ENCODE measurements around the gene FAM171A1. TPM values are rescaled to one million over a fixed set of nuclear protein-coding genes. Genes with fewer than 3 reads are reported as not detected.

Gene FAM171A1
- polyA plus RNA-seq, 1 donor (not counting 4 experiments of a cell fraction or from before 2014, with no cell fraction given): 8.8 TPM

DNA sequence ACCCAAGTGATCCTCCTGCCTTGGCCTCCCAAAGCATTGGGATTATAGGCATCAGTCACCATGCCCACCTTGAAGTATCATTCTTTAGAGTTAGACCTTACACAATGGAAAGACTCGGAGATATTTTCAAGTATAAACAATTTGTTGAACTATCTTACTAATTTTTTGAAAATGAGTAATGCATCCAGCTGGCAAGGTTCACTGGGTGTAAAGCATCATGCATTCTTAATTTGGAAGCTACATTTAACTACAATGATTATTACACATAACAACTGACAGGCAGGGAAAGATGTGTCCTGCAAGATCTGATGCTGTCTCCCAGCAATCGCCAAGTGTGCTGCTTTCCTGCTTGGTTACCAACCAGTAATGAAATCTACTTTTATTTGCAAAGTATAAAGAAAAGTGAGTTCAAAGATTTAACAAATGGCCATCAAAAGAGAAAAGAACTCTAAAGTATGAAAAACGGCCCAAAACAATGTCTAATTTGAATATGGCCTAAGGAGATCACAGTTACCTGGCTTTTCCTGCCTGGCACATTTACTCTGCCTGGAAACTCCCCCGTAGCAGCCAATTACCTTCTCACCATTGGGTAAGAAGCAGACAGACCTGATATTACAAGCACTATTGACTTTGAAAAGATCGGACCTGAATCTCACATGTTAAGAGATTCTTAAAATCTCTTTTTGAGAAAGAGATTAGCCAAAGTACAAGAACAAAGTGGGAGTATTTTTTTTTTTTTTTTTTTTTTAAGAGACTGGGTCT lies 143.3 kb downstream of the FAM171A1 start:
- H3K36me3 ChIP-seq (ENCODE audit: control insufficient read depth in 2 of 2, extremely low read depth in 1 of 2, insufficient read depth in 2 of 2, low read length in 2 of 2): peaks cover 0 to 2% of the 10 kb centered on the region in 2 experiments
- no peaks in the 10 kb centered on the region for H3K79me2 ChIP-seq (ENCODE audit: control insufficient read depth, insufficient read depth, low read length)
- H3K9me3 ChIP-seq (ENCODE audit: control insufficient read depth, low read depth, low read length): no peaks in the 10 kb centered on the region
- dilution Hi-C loops (cut with MboI; ENCODE audit: extremely low pct_ligation_motif_present, low sequenced_read_pairs): no loop called here
- no peaks in the 10 kb centered on the region for H3K27me3 ChIP-seq (ENCODE audit: control insufficient read depth, extremely low read depth, insufficient read depth, low read length)
- H3K4me3 ChIP-seq (ENCODE audit: control insufficient read depth in 2 of 3, extremely low read depth in 1 of 3, insufficient read depth in 2 of 3, low read depth in 1 of 3, low read length in 3 of 3): no peak overlapping the region
- no peaks in the 10 kb centered on the region for H3K4me1 ChIP-seq (ENCODE audit: control insufficient read depth, extremely low read depth, insufficient read depth, low read length)
- no peaks in the 10 kb centered on the region for H4K20me1 ChIP-seq (ENCODE audit: control insufficient read depth, extremely low read depth, insufficient read depth, low read length)
- TF ChIP-seq, protein P1, sequence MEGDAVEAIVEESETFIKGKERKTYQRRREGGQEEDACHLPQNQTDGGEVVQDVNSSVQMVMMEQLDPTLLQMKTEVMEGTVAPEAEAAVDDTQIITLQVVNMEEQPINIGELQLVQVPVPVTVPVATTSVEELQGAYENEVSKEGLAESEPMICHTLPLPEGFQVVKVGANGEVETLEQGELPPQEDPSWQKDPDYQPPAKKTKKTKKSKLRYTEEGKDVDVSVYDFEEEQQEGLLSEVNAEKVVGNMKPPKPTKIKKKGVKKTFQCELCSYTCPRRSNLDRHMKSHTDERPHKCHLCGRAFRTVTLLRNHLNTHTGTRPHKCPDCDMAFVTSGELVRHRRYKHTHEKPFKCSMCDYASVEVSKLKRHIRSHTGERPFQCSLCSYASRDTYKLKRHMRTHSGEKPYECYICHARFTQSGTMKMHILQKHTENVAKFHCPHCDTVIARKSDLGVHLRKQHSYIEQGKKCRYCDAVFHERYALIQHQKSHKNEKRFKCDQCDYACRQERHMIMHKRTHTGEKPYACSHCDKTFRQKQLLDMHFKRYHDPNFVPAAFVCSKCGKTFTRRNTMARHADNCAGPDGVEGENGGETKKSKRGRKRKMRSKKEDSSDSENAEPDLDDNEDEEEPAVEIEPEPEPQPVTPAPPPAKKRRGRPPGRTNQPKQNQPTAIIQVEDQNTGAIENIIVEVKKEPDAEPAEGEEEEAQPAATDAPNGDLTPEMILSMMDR (optimal IDR thresholded peaks at IDR 0.05 in 1 of 3, IDR thresholded peaks at IDR 0.05 in 1 of 3, conservative IDR thresholded peaks at IDR 0.05 in 1 of 3; ENCODE audit: extremely low read depth in 1 of 3, insufficient read depth in 2 of 3, low read length in 3 of 3): no peak
- no peak for TF ChIP-seq EZH2 (IDR thresholded peaks at IDR 0.05; ENCODE audit: low read length)
- H3K27ac ChIP-seq (ENCODE audit: control insufficient read depth, insufficient read depth, low read length): no peak overlapping the region
- DNase-seq (ENCODE audit: low read depth, low spot score) (no peak), FAIRE-seq (no peak)
- no peak overlapping the region for H3K9ac ChIP-seq (ENCODE audit: control insufficient read depth, extremely low read depth, insufficient read depth, low read length)
- no peaks in the 10 kb centered on the region for H3K9me1 ChIP-seq (ENCODE audit: control insufficient read depth, extremely low read depth, insufficient read depth, low read length)
- no peak overlapping the region for H2AFZ ChIP-seq (ENCODE audit: control insufficient read depth, low read length)
- H3K4me2 ChIP-seq (ENCODE audit: control insufficient read depth, extremely low read depth, insufficient read depth, low read depth, low read length): no peak overlapping the region

- FAIRE-seq (no peak), DNase-seq (ENCODE audit: low read depth, low spot score) (no peak)
- Histone ChIP-seq H4K20me1 (ENCODE audit: control insufficient read depth, extremely low read depth, insufficient read depth, low read length) (no peaks in the 10 kb centered on the region), H2AFZ (ENCODE audit: control insufficient read depth, low read length) (no peak overlapping the region), H3K27ac (ENCODE audit: control insufficient read depth, insufficient read depth, low read length) (no peak overlapping the region), H3K4me1 (ENCODE audit: control insufficient read depth, extremely low read depth, insufficient read depth, low read length) (no peaks in the 10 kb centered on the region), H3K27me3 (ENCODE audit: control insufficient read depth, extremely low read depth, insufficient read depth, low read length) (no peaks in the 10 kb centered on the region), H3K4me3 (ENCODE audit: control insufficient read depth in 2 of 3, extremely low read depth in 1 of 3, insufficient read depth in 2 of 3, low read depth in 1 of 3, low read length in 3 of 3) (no peak overlapping the region), H3K9ac (ENCODE audit: control insufficient read depth, extremely low read depth, insufficient read depth, low read length) (no peak overlapping the region), H3K9me1 (ENCODE audit: control insufficient read depth, extremely low read depth, insufficient read depth, low read length) (no peaks in the 10 kb centered on the region), H3K79me2 (ENCODE audit: control insufficient read depth, insufficient read depth, low read length) (no peaks in the 10 kb centered on the region), H3K9me3 (ENCODE audit: control insufficient read depth, low read depth, low read length) (no peaks in the 10 kb centered on the region), H3K36me3 (ENCODE audit: control insufficient read depth in 2 of 2, extremely low read depth in 1 of 2, insufficient read depth in 2 of 2, low read length in 2 of 2) (peaks cover 0 to 2% of the 10 kb centered on the region in 2 experiments), H3K4me2 (ENCODE audit: control insufficient read depth, extremely low read depth, insufficient read depth, low read depth, low read length) (no peak overlapping the region)
- no peak for TF ChIP-seq EZH2 (IDR thresholded peaks at IDR 0.05; ENCODE audit: low read length)
- TF ChIP-seq, protein P1 (optimal IDR thresholded peaks at IDR 0.05 in 1 of 3, IDR thresholded peaks at IDR 0.05 in 1 of 3, conservative IDR thresholded peaks at IDR 0.05 in 1 of 3; ENCODE audit: extremely low read depth in 1 of 3, insufficient read depth in 2 of 3, low read length in 3 of 3): no peak
- dilution Hi-C loops (cut with MboI; ENCODE audit: extremely low pct_ligation_motif_present, low sequenced_read_pairs): no loop called here
These were observed 145.6 kb downstream of the FAM171A1 start for GRCh38 chr10:15225511-15225910.
